K562 (cell line): ENCODE results near the gene NTN3. TPM values are rescaled to one million over a fixed set of nuclear protein-coding genes. Genes with fewer than 3 reads are reported as not detected.
A peak's percentile ranks its signal among the peaks of the same experiment; 100 is the strongest.

Source experiments
- BRD4 ChIP-seq: fragments of 200-600 bp; sonication (generic); IDR thresholded peaks from 2 replicates; pipeline ENCODE4 v1.6.1; 2017; ENCODE audit warnings: inconsistent platforms
- CTCF ChIP-seq, 3 experiments: IDR thresholded peaks in 2 of 3; conservative IDR thresholded peaks in 1 of 3; 2 replicates each; pipeline ENCODE4 v1.5.1; 2011 to 2012; ENCODE audit warnings: low read length in 3 of 3, mild to moderate bottlenecking in 3 of 3, control low read depth in 2 of 3, improper control_type of control experiment in 1 of 3, inconsistent platforms in 1 of 3, low read depth in 1 of 3, mixed read lengths in 1 of 3, moderate library complexity in 1 of 3; ENCODE audit not compliant: insufficient read depth in 2 of 3
- ESRRB ChIP-seq: fragments of 250-450 bp; sonication (Bioruptor Pico); IDR thresholded peaks from 2 replicates; pipeline ENCODE4 v1.5.0; 2020; ENCODE audit warnings: mild to moderate bottlenecking, moderate library complexity, borderline replicate concordance
- GTF2F1 ChIP-seq: IDR thresholded peaks from 2 replicates; pipeline ENCODE4 v1.6.1; 2011; ENCODE audit warnings: low read depth, low read length, improper control_type of control experiment
- KDM4B ChIP-seq, 2 experiments: fragments of 450-650 bp in 1 of 2; sonication (generic) in 1 of 2; IDR thresholded peaks; 2 replicates each; pipeline ENCODE4 v1.6.1; 2016 to 2017; ENCODE audit warnings: borderline replicate concordance in 2 of 2, antibody characterized with exemption in 1 of 2, low read depth in 1 of 2, mild to moderate bottlenecking in 1 of 2
- MCM5 ChIP-seq: fragments of 450-650 bp; IDR thresholded peaks from 2 replicates; pipeline ENCODE4 v1.6.1; 2016; ENCODE audit warnings: low read depth
- MEF2A ChIP-seq: IDR thresholded peaks from 2 replicates; pipeline ENCODE4 v1.6.1; 2011; ENCODE audit warnings: low read depth, mild to moderate bottlenecking, low read length, moderate library complexity; ENCODE audit not compliant: control insufficient read depth
- POLR3G ChIP-seq: IDR thresholded peaks from 2 replicates; pipeline ENCODE4 v1.6.1; 2011; ENCODE audit not compliant: insufficient read length, insufficient replicate concordance; ENCODE audit errors: extremely low read depth
- SPI1 ChIP-seq: IDR thresholded peaks from 2 replicates; pipeline ENCODE4 v1.6.1; 2011; ENCODE audit warnings: low read depth, low read length, control low read depth, borderline replicate concordance
- STAT6 ChIP-seq: sonication (generic); formaldehyde crosslinking; IDR thresholded peaks from 2 replicates; pipeline ENCODE4 v1.8.1; 2023; ENCODE audit warnings: mild to moderate bottlenecking, missing genetic modification reagents
- TAF1 ChIP-seq: IDR thresholded peaks from 2 replicates; pipeline ENCODE4 v1.6.1; 2011; ENCODE audit warnings: mild to moderate bottlenecking, low read length, moderate library complexity; ENCODE audit not compliant: insufficient read depth, control insufficient read depth, severe bottlenecking; ENCODE audit errors: extremely low read depth
- U2AF1 ChIP-seq: fragments of 200-400 bp; formaldehyde crosslinking; optimal IDR thresholded peaks from 2 replicates; pipeline ENCODE3; 2017; ENCODE audit warnings: mild to moderate bottlenecking, low read depth, low read length, moderate library complexity
- ZC3H8 ChIP-seq: fragments of 450-650 bp; IDR thresholded peaks from 2 replicates; pipeline ENCODE4 v1.6.1; 2017
- ZNF407 ChIP-seq: fragments of 450-650 bp; IDR thresholded peaks from 2 replicates; pipeline ENCODE4 v1.6.1; 2016; ENCODE audit warnings: low read depth
- polyA plus RNA-seq, 8 experiments: library from polyadenylated mRNA; depleted of rRNA in 4 of 8; stranded (reverse) in 5 of 8; unstranded in 3 of 8; fragments of >200 nt; fragmentation: Nextera tagmentation in 2 of 8; fragmentation: Illumina TruSeq in 1 of 8; extraction: Ambion mirVana in 2 of 8; extraction: Trizol in 1 of 8; gene quantifications; 2 replicates each; pipeline versions ENCODE4 v1.2.1 to v1.2.3, GENCODE V29; 2011 to 2014; ENCODE audit warnings: inconsistent platforms in 1 of 8, missing spikeins in 1 of 8
- total RNA-seq, 7 experiments: library from RNA; depleted of rRNA in 6 of 7; stranded (reverse); fragments of >200 nt in 6 of 7; fragmentation: Illumina TruSeq in 2 of 7; extraction: Trizol in 2 of 7; gene quantifications; 2 replicates each; pipeline versions ENCODE4 v1.2.1 to v1.2.3, GENCODE V29; 2011 to 2021; ENCODE audit warnings: low replicate concordance in 1 of 7

NTN3 gene
- total and polyA plus RNA-seq, 9 of the 15 experiments (the other 6 are each of a cell fraction or from before 2014, with no cell fraction given), result not detected

- TF ChIP-seq STAT6 (CRISPR knock-in tag) (no peak), SPI1 (no peak), GTF2F1 (no peak), POLR3G (no peak), BRD4 (no peak), MEF2A (no peak), MCM5 (no peak), CTCF (IDR thresholded peaks at IDR 0.05 in 2 of 3, conservative IDR thresholded peaks at IDR 0.05 in 1 of 3; ENCODE audit: insufficient read depth in 2 of 3, low read depth in 1 of 3, low read length in 3 of 3) (peak; percentile 35 to 72 (median 56); a peak in 5 of 6 replicates), TAF1 (peak; percentile 53), U2AF1 (peak; percentile 53), KDM4B (IDR thresholded peaks at IDR 0.05; ENCODE audit: borderline replicate concordance in 2 of 2, low read depth in 1 of 2) (no peak), ZC3H8 (no peak), ZNF407 (no peak), ESRRB (CRISPR knock-in tag) (no peak)
These were observed 3.1 kb downstream of the NTN3 start (continued) for GRCh38 chr16:2473999-2474876.
